ENCODE measurements around the gene SLC45A2.
"Not testable (repeated sequence)": the region's sequence is repeated elsewhere in the genome, so short reads cannot be mapped to it uniquely, and the experiment has no call there.

The SLC45A2 gene

GRCh38 chr5:34014626-34015025, 30.1 kb upstream of the SLC45A2 start:
- no peak for TF ChIP-seq CTCF (IDR thresholded peaks at IDR 0.05; ENCODE audit: low read depth, low read length, missing control alignments)
- DNase-seq (ENCODE audit: low read depth), result no peak
- no peak overlapping the region for H3K4me3 ChIP-seq (ENCODE audit: low read depth, low read length)

- DNase-seq (ENCODE audit: low read depth), result no peak
- H3K4me3 ChIP-seq (ENCODE audit: low read depth, low read length), result no peak overlapping the region
- no peak for TF ChIP-seq CTCF (IDR thresholded peaks at IDR 0.05; ENCODE audit: low read depth, low read length, missing control alignments)
Measured at GRCh38 chr5:34013547-34013946, 29.1 kb upstream of the SLC45A2 start.

DNA sequence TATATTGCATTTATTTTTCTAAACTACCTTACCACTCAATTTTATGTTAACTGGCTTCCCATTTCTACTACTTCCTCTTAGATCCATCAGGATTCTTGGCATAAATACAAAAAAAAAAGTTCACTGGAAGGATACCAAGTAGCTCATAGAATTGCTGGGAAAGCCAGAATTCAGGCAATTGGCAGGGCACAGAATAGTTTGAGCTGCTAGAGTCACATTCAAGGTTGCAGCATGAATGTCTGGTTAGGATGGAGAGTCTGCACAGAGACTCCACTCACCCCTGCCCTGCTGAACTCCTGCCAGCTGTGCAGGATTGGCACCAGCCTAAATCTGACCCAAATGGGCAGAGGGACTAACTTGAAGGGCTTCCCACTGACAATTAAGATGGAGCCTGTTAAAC, 28.3 kb upstream of the SLC45A2 start:
- no peak for TF ChIP-seq CTCF (IDR thresholded peaks at IDR 0.05; ENCODE audit: low read depth, low read length, missing control alignments)
- H3K4me3 ChIP-seq (ENCODE audit: low read depth, low read length), result no peak overlapping the region
- no peak for DNase-seq (ENCODE audit: low read depth)

- no peak for DNase-seq (ENCODE audit: low read depth)
- TF ChIP-seq CTCF (IDR thresholded peaks at IDR 0.05; ENCODE audit: low read depth, low read length, missing control alignments), result no peak
- no peak overlapping the region for H3K4me3 ChIP-seq (ENCODE audit: low read depth, low read length)
Measured at GRCh38 chr5:34011536-34011935, 27.0 kb upstream of the SLC45A2 start.

GRCh38 chr5:34010146-34010545, 25.7 kb upstream of the SLC45A2 start:
- not testable (repeated sequence) for H3K4me3 ChIP-seq (ENCODE audit: low read depth, low read length); DNase-seq (ENCODE audit: low read depth)

DNA sequence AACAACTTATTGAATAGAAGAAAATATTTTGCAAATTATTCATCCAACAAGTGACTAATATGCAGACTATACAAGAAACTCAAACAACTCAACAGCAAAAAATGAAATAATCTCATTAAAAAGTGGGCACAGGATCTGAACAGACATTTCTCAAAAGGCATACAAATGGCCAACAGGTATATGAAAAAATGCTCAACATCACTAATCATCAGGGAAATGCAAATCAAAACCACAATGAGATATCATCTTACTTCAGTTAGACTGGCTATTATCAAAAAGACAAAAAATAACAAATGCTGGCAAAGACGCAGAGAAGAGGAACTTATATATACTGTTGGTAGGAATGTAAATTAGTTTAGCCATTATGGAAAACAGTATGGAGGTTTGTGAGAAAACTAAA, 25.1 kb upstream of the SLC45A2 start:
- no peak overlapping the region for H3K4me3 ChIP-seq (ENCODE audit: low read depth, low read length)
- DNase-seq (ENCODE audit: low read depth), result no peak

DNA sequence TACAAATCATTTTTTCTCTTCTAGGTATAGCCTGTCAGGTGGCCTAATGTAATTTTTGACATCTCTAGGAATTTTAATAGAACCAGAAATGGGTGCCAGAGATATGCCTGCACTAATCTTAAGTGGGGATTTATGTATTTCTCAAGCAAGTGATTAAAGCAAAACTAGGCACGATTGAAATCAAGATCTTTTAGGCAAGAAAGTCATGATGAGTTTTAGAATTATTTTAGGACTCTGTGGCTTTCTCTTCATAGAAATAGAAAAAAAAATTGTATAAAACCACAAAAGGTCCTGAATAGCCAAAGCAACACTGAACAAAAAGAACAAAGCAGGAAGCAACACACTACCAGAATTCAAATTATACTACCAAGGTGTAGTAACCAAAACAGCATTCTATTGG, 24.3 kb upstream of the SLC45A2 start:
- H3K4me3 ChIP-seq (ENCODE audit: low read depth, low read length), result peak overlapping the region; percentile 84; the same call in 1 of the 2 replicates
- no peak for DNase-seq (ENCODE audit: low read depth)
- TF ChIP-seq CTCF (IDR thresholded peaks at IDR 0.05; ENCODE audit: low read depth, low read length, missing control alignments), result no peak

More for the DNA sequence above, 25.1 kb upstream of the SLC45A2 start:
- no peak for TF ChIP-seq CTCF (IDR thresholded peaks at IDR 0.05; ENCODE audit: low read depth, low read length, missing control alignments)
